IPS DF 4.7 (cell line): Measurements from ENCODE around the gene AMBRA1.

ENCODE experiments used
- DNase-seq: peaks from one replicate; pipeline ENCODE4 v3.0.0-alpha.2; 2013; ENCODE audit warnings: low spot score; ENCODE audit errors: extremely low read depth

AMBRA1 gene

DNA sequence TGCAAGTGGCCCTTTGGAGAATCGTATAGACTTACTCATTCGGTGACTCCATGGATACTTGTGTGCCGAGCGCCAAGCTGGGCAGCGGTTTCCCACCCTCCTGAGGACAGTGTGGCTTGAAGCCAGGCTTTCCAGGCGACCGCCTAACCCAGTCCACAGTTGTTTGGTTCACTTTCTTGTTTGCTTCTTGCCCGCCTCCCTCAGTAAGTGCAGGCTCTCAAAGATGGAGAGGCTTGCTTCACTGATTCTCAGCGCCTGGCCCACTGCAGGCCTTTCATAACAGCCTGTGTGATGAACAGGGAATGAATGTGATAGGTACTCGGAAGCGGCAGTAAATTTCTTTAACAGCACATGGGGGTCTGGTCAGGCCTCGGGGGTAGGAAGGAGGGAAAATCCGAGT is 223.6 kb downstream of the AMBRA1 start:
- DNase-seq, result no peak

- no peak for DNase-seq
Measured at GRCh38 chr11:46369458-46370152, 224.2 kb downstream of the AMBRA1 start.

- DNase-seq, result no peak
Measured at GRCh38 chr11:46367916-46368267, 225.9 kb downstream of the AMBRA1 start.

DNA sequence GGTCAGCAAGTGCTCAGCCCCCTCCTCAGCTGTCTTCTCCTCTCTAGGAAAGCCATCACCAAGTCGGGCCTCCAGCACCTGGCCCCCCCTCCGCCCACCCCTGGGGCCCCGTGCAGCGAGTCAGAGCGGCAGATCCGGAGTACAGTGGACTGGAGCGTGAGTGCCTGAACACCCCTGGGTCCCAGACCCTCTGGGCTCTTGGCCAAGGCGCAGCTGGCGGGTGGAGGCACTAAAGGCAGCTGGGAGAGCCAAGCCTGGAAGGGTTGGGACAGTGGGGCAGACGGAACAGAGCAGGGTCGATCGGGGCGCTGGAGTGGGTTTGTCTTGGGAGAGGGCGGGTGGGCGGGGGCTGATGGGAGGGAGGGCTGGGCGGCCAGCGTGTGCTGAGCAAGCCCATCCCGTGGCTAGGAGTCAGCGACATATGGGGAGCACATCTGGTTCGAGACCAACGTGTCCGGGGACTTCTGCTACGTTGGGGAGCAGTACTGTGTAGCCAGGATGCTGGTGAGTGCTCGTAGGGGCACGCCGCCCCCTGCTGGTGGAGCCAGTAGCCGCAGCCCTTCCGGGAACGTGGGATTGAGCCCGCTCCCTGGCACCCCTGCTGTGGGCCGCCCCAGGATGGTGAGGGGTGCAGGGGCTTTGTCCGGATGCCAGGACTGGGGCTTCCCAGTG is 226.4 kb downstream of the AMBRA1 start:
- no peak for DNase-seq

DNA sequence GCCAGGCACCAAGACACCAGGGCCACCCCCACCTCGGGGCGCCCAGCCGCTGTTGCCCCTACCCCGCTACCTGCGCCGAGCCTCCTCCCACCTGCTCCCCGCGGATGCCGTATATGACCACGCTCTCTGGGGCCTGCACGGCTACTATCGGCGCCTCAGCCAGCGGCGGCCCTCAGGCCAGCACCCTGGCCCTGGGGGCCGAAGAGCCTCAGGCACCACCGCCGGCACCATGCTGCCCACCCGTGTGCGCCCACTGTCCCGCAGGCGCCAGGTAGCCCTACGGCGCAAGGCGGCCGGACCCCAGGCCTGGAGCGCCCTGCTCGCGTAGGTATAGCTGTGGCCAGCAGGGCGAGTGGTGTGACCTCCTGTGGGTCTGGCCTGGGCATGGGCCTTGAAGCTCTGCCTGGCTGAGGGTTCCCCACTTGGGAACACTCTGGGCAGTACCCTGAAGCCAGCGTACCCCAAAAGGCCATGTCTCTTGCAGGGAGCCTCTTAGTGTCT is 227.1 kb downstream of the AMBRA1 start:
- DNase-seq, result no peak

- no peak for DNase-seq
Measured at GRCh38 chr11:46366260-46366659, 227.6 kb downstream of the AMBRA1 start.

DNA sequence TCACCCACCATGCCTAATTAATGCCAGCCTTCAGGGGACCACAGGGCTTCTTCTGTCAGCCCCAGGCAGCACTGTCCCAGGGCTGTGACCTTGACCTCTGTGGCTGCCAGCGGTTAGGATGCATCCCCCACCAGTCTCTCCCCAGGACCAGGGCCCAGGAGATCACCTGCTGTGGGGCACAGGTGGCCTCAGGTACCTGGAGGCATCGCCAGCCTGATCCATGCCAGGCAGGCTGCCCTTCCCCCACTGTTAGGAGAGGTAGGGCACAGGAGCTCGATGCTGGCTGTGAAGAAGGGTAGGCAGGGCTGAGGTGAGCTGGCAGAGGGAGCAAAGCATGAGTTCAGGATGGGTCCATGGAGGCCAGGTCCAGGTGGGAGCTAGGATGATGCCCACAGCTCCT is 229.0 kb downstream of the AMBRA1 start:
- no peak for DNase-seq

DNA sequence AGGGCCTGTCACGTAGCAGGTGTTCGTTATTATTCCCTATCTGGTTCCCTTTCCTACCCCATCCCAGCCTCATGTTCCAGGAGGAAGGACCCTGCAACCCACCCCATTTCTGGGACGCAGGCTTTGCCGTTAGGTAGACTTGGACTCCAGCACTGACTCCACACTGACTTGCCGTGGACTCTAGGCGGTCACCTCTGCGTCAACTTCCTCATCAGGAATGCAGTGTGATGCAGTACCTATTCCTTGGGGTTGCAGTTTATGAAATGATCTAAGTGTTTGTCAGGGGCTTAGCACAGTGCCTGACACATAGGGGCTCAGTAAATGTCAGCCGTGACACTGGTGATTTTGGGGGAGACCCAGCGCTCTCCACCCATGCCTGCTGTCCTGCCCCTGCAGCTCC is 229.8 kb downstream of the AMBRA1 start:
- DNase-seq, result no peak

DNA sequence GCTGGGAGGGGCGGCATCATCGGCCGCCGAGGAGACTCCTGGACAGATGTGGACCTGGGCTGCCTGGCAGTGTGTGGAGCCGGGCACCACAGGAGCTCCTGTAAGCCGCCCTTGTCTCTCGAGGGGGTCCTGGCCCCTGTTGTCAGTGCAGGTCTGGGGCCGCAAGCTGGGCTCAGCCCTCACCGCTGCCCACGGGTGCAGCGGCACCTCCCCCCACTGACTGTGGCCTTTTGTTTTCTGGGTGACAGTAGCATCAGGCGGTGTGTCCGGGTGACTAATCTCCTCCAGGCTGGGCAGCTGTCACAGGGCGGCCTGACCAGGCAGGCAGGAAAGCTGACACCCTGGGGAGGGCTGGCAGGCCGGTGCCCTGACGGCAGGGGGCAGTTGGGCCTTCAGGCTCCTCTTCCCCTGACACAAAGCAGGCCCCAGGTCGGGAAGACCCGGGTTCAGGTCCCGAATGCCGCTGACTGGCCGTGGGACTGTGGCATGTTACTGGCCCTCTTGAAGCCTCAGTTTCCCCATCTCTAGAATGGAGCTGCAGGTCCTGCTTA is 230.3 kb downstream of the AMBRA1 start:
- no peak for DNase-seq

GRCh38 chr11:46363031-46363407 is 230.8 kb downstream of the AMBRA1 start:
- DNase-seq, result no peak

DNA sequence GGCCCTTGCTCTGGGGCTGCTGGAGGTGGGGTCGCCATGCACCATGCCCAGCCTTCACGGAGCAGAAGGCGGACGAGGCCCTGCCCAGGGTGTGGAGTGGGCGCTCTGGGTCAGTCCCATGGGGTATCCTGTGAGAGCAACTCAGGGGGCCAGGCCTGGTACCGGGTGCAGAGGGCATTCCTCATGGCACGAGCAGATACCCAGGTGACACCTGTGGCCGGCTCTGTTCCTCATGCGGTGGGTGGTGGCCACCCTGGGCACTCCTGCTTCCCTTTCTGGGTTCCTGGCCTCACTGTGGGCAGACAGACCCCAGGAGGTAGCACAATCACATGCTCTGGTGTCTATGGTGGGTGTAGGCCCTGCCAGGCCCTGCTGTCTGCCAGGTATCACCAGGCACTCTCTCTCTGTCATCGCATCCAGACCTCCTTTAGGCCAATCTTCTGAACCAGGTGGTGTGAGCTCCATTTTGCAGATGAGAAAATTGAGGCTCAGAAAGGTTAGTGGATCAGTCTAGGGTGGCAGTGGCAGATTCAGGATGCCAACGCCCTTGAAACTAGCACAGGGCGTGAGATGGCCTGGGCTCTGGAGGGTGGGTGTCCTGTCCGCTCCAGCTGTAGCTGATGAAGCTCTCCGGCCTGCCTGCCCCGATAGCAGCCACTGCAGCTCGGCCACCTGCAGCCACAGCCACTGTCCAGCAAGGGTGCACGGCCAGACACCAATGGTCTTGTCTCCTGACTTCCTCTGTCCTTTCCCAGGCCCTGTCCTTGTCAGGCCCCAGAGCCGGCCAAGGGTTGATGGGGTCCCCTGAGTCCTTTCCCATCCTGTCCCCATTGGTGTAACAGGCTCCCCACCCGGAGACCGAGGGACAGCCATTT is 231.4 kb downstream of the AMBRA1 start:
- no peak for DNase-seq

DNA sequence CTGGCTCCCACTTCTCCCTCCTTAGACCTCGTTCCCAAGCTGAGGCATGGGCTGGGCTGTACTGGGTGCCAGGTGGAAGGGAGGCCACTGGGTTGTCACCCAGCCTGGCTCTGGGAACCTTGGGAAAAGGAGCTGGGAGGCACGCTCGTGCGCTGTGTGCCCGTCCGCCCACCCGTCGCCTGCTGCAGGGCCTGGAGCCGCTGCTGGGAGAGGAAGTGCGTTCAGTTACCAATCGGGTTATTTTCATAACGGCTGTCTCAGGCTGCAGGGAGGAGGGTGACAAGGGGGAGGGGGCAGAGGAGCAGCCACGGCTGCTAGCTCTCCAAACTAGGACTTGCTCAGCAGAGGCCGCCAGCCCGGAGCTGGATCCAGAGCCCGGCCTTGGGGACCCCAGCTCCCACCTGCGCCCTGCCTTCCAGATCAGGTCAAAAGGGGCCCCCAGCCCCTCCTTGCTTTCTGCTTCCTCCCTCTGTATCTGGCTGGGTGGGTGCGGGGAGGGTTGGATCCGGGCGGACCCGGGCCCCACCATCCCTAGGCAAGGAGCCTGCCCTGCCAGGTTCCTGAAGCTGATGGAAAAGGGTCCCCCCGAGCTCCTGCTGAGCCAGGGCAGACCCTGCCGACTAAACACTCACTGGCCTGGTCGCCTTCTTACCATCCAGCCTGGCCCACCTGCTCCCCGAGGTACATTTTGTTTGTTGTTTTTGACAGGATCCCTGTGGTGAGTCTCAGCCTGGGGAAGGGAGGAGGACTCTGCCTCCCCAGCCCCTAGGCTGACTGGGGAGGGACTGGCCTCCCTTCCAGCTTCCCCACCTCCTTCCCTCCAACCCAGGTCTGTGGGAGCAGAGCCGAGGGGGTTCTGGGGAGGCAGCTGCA is 232.3 kb downstream of the AMBRA1 start:
- DNase-seq, result no peak

DNA sequence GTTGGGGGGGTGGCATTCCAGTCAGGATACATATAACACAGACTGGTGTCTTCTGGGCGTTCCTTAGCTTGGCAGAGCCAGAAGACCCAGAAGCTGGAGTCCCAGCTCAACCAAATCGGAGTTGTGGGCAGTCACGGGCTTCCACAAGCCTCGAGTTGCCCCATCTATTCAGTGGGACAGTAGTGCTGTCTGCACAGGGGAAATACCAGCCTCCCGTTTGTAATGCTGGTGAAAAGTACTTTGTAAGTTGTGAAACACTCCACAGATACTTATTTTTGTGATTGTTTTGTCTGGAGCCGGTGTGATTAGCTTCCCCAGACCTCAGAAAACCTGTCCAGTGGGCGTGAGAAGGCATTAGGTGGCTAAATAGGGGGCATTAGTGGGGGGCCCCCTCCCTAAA is 232.9 kb downstream of the AMBRA1 start:
- DNase-seq, result no peak

- DNase-seq, result no peak
Measured at GRCh38 chr11:46359953-46360352, 233.9 kb downstream of the AMBRA1 start.

DNA sequence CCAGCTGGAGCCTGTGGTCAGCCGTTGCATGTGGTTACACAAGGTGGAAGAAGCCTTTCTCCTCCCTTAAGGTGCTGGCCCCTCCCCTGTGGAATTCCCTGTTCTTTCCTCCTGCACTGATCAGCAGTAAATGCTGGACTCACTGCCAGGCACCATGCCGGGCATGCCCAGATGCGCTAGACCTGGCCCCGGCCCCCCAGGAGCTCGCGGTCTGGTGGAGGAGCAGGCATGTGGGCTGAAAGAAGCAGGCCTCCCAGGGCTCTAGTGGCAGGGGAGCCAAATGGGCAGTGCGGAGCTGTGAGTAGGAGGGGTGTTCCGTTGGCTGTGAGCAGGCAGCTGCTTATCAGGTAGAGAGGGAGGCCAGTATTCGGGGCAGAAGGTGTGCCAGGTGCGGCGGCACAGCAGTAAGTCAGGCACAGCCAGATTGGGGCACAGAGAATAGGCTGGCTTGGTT is 236.3 kb downstream of the AMBRA1 start:
- no peak for DNase-seq

GRCh38 chr11:46356924-46357482 is 236.8 kb downstream of the AMBRA1 start:
- DNase-seq, result no peak

DNA sequence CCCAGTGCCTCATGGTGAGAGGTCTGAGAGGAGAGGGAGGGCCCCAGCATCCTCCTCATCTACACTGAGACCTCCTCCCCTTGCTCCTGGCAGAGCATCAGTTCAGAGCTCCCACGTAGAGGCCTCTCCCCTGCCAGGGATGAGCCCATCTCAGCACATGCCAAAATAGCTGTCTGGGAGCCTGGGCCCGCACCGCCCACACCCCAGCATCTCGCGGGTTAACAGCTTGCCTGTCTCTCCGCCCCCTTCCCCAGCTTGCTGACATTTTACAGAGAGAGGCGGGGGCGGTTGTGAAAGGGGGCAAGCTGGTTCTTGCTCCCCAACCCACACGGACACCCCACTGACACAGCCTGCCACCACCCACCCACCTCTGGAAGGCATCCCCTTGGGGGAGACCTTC is 240.1 kb downstream of the AMBRA1 start:
- no peak for DNase-seq

GRCh38 chr11:46352063-46352841 is 241.6 kb downstream of the AMBRA1 start:
- DNase-seq, result no peak

GRCh38 chr11:46351606-46352005 is 242.2 kb downstream of the AMBRA1 start:
- DNase-seq, result no peak

DNA sequence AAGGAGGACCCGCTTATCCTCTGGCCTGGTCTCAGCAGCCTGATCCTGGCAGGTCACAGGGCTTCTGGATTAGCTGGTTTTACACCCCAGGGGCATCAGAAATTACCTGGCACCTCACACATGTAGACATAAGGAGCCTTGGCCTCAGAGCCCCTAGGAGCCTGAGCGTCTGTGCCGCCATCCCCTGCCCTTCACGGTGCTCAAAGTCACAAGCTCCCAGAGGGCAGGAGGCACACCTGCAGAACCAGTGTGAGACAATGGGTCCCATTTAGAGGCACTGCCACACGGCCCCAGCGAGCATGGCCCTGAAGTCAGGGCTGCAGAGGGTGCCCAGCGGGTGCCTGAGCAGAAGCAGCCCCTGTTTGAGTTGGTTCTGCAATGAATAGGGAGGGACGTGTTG is 242.7 kb downstream of the AMBRA1 start:
- no peak for DNase-seq
